OCI-LY1 (cell line): Measurements from ENCODE around the gene ZMIZ1.

Experiments
- H2AFZ ChIP-seq: fragments of 200-600 bp; sonication (generic), shearing (Covaris generic); 2 replicates; pipeline ENCODE4 v1.6.0; 2014; ENCODE audit warnings: antibody characterized with exemption, mild to moderate bottlenecking, low read length
- H3F3A ChIP-seq: fragments of 200-600 bp; sonication (generic), shearing (Covaris generic); 2 replicates; pipeline ENCODE4 v1.6.0; 2014; ENCODE audit warnings: mild to moderate bottlenecking, antibody characterized with exemption, low read length, moderate library complexity; ENCODE audit not compliant: insufficient read depth
- H3K27ac ChIP-seq: fragments of 200-600 bp; sonication (generic); 2 replicates; pipeline ENCODE4 v1.5.1; 2014; ENCODE audit warnings: low read length, mixed run types, mild to moderate bottlenecking, low read depth; ENCODE audit not compliant: poor library complexity, severe bottlenecking
- H3K27me3 ChIP-seq: fragments of 200-600 bp; sonication (generic); 2 replicates; pipeline ENCODE4 v1.6.0; 2014; ENCODE audit warnings: antibody characterized with exemption, mild to moderate bottlenecking, low read length, moderate library complexity; ENCODE audit not compliant: insufficient read depth
- H3K36me3 ChIP-seq: fragments of 200-600 bp; sonication (generic); 2 replicates; pipeline ENCODE4 v1.6.1; 2014; ENCODE audit warnings: mild to moderate bottlenecking, antibody characterized with exemption, low read length, moderate library complexity, mixed read lengths; ENCODE audit not compliant: insufficient read depth
- H3K4me1 ChIP-seq: fragments of 200-600 bp; sonication (generic); 2 replicates; pipeline ENCODE4 v1.5.1; 2014; ENCODE audit warnings: mild to moderate bottlenecking, low read length, moderate library complexity; ENCODE audit not compliant: insufficient read depth, severe bottlenecking
- H3K4me2 ChIP-seq: fragments of 200-600 bp; sonication (generic), shearing (Covaris generic); 2 replicates; pipeline ENCODE4 v1.6.1; 2014; ENCODE audit warnings: low read length
- H3K4me3 ChIP-seq: fragments of 200-600 bp; sonication (generic); 2 replicates; pipeline ENCODE4 v1.5.1; 2014; ENCODE audit warnings: low read length, low read depth, mild to moderate bottlenecking, mixed read lengths; ENCODE audit not compliant: poor library complexity, severe bottlenecking
- H3K79me2 ChIP-seq: fragments of 200-600 bp; shearing (Covaris generic); 2 replicates; pipeline ENCODE4 v1.6.1; 2016; ENCODE audit warnings: mixed run types, low read length, mixed read lengths; ENCODE audit not compliant: insufficient read depth
- H3K9ac ChIP-seq: fragments of 200-600 bp; sonication (generic), shearing (Covaris generic); 2 replicates; pipeline ENCODE4 v1.6.1; 2014; ENCODE audit warnings: mild to moderate bottlenecking, low read length, mixed read lengths
- H3K9me2 ChIP-seq: fragments of 200-600 bp; sonication (generic), shearing (Covaris generic); 2 replicates; pipeline ENCODE4 v1.6.1; 2014; ENCODE audit warnings: low read depth, mild to moderate bottlenecking, low read length, mixed read lengths
- H3K9me3 ChIP-seq: fragments of 200-600 bp; shearing (Covaris generic); 2 replicates; pipeline ENCODE4 v1.6.1; 2014; ENCODE audit warnings: low read length, mixed read lengths
- H4K20me1 ChIP-seq: fragments of 200-600 bp; sonication (generic), shearing (Covaris generic); 2 replicates; pipeline ENCODE4 v1.6.0; 2016; ENCODE audit warnings: mild to moderate bottlenecking, low read length; ENCODE audit not compliant: insufficient read depth
- EZH2 ChIP-seq: fragments of 200-600 bp; sonication (generic), shearing (Covaris generic); IDR thresholded peaks from 2 replicates; pipeline ENCODE4 v1.8.0; 2017; ENCODE audit warnings: borderline replicate concordance, mixed run types, mild to moderate bottlenecking, antibody characterized with exemption, low read length, moderate library complexity, mixed read lengths
- TF ChIP-seq, protein P1 (sequence below): fragments of 200-600 bp; sonication (generic), shearing (Covaris generic); IDR thresholded peaks from 2 replicates; pipeline ENCODE4 v1.5.1; 2017; ENCODE audit warnings: mild to moderate bottlenecking, antibody characterized with exemption, low read length, moderate library complexity, mixed read lengths

ZMIZ1 gene

DNA sequence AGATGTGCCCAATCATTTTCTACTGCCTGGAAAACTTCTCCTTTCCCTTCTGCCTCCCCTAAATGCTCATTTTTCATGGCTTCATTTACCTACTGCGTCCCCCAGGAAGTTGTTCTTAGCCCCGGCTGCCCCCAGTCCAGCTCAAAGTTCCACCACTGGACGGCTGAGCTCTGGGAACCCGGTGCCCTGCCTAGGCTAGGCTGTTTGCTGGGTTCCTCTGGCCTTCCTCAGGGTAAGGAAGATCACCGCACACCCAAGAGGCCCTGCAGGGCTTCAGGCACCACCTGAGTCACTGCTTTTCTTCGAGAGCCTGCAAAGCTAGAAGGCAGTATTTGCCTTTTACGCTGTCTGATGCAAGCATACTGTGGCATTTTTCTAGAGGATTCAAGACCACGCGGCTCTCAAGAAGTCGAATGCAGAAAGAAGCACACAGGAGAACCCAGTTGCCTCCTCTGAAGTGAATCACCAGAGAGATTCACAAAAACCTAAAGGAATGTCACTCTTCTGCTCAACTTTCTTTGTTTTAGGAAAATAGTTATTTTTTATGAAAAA, 46.7 kb upstream of the ZMIZ1 start:
- peaks cover 8% of the 10 kb centered on the region; the same call in 1 of the 2 replicates for H3K27me3 ChIP-seq
- no peaks in the 10 kb centered on the region for H3K36me3 ChIP-seq
- no peak overlapping the region for H3K4me3 ChIP-seq
- no peak overlapping the region for H3K27ac ChIP-seq
- no peaks in the 10 kb centered on the region for H4K20me1 ChIP-seq
- H3K9ac ChIP-seq, result no peak overlapping the region
- no peak overlapping the region for H2AFZ ChIP-seq
- no peak overlapping the region for H3K4me2 ChIP-seq
- no peaks in the 10 kb centered on the region for H3K4me1 ChIP-seq
- no peaks in the 10 kb centered on the region for H3K9me3 ChIP-seq
- no peaks in the 10 kb centered on the region for H3K9me2 ChIP-seq
- TF ChIP-seq, protein P1, sequence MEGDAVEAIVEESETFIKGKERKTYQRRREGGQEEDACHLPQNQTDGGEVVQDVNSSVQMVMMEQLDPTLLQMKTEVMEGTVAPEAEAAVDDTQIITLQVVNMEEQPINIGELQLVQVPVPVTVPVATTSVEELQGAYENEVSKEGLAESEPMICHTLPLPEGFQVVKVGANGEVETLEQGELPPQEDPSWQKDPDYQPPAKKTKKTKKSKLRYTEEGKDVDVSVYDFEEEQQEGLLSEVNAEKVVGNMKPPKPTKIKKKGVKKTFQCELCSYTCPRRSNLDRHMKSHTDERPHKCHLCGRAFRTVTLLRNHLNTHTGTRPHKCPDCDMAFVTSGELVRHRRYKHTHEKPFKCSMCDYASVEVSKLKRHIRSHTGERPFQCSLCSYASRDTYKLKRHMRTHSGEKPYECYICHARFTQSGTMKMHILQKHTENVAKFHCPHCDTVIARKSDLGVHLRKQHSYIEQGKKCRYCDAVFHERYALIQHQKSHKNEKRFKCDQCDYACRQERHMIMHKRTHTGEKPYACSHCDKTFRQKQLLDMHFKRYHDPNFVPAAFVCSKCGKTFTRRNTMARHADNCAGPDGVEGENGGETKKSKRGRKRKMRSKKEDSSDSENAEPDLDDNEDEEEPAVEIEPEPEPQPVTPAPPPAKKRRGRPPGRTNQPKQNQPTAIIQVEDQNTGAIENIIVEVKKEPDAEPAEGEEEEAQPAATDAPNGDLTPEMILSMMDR, result no peak
- no peak for TF ChIP-seq EZH2
- no peaks in the 10 kb centered on the region for H3K79me2 ChIP-seq
- H3F3A ChIP-seq, result no peaks in the 10 kb centered on the region

DNA sequence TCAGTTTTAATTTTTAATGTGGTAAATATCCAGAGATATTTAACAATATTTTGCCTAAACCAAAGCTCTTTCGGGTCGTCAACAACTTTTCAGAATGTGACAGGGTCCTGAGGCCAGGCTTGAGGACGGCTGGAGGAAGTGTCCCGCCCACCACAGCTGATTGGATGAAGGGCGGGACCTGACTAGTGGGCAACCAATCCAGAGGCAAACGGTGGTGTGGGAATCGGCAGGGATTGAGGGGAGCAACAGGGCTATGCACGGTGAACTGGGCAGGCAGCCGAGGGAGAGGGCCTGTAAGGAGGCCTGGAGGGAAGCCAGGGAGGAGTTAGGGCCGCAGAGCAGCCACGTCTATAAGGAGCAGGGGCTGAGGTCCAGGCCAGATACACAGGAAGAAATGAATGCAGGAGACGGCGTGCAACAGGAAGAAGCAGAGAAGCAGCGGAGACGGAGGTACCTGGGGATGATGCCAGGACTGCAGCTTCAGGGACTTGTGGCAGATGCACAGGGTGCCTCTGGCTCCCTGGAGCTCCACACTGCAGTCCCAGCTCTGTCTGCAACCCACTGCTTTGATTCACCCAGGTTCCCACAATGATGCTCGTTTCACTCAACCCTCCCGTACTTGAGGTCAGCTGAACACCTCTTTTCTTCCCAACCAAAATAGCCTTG, 46.1 kb upstream of the ZMIZ1 start:
- Histone ChIP-seq H3K27ac (no peak overlapping the region), H3K27me3 (peaks cover 8% of the 10 kb centered on the region; the same call in 1 of the 2 replicates), H3K36me3 (no peaks in the 10 kb centered on the region), H3K4me2 (peak overlapping the region; percentile 49; the same call in 1 of the 2 replicates), H3K4me1 (no peaks in the 10 kb centered on the region), H3K9me2 (no peaks in the 10 kb centered on the region), H4K20me1 (no peaks in the 10 kb centered on the region), H2AFZ (no peak overlapping the region), H3F3A (no peaks in the 10 kb centered on the region), H3K9ac (no peak overlapping the region), H3K4me3 (peak overlapping the region; percentile 38), H3K9me3 (no peaks in the 10 kb centered on the region), H3K79me2 (no peaks in the 10 kb centered on the region)
- TF ChIP-seq, protein P1, result no peak
- no peak for TF ChIP-seq EZH2

DNA sequence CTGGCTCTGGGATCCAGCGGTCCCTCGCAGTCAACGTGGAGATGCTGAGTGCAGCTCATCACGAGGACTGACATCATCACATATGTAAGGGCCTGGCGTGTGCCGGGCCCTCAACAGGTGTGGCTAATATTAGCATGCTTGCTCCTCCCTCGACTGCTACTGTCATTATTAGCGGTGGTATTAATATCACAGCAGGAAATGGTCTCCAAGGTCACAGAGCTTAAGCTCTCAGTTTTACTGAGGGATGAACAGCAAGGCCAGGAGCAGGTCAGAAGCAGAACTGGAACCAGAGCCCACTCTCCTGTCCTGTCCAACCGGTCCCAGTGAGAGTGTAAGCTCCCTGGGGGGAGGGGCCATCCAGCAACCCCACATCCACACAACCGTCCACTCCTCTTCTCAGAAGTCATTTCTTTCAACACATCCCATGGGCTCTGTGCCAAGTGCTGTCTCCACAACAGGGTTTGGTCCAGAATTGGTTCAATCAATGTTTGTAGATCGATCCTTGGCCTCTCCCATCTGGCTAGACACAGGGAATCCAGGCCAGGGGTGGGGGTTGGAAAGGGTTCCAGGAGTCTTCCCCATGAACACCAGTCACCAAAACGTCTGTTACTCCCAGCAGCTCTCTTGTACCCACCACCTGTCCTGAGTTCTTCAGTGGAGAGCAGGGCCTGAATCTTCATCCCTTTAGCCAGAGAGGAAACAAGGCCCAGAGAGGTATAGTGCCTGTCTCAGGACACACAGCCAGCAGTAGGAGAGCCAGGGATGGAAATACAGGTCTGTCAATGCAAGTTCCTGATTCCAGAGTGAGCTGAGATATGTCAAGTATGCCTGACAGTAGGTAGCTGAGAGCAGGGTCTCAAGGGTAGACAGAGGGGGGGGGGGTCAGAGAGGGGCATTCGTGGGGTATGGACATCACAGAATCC, 45.3 kb upstream of the ZMIZ1 start:
- Histone ChIP-seq H3K79me2 (no peaks in the 10 kb centered on the region), H3K4me2 (peak overlapping the region; percentile 49; the same call in 1 of the 2 replicates)

More for the DNA sequence above, 45.3 kb upstream of the ZMIZ1 start:
- Histone ChIP-seq H3K4me1 (no peaks in the 10 kb centered on the region), H3K27ac (no peak overlapping the region), H3K9me3 (no peaks in the 10 kb centered on the region), H3K9ac (no peak overlapping the region), H3K36me3 (no peaks in the 10 kb centered on the region), H4K20me1 (no peaks in the 10 kb centered on the region), H3K9me2 (no peaks in the 10 kb centered on the region), H2AFZ (no peak overlapping the region), H3F3A (no peaks in the 10 kb centered on the region), H3K4me3 (peak overlapping the region; percentile 38), H3K27me3 (peaks cover 8% of the 10 kb centered on the region; the same call in 1 of the 2 replicates)
- TF ChIP-seq, protein P1, result no peak
